GM19468 (cell line): ENCODE results near the gene EPHA2.
"Not testable (repeated sequence)": the region's sequence is repeated elsewhere in the genome, so short reads cannot be mapped to it uniquely, and the experiment has no call there.

Experiments
- ATAC-seq: cut with Tn5 transposase; IDR thresholded peaks from one replicate; pipeline ENCODE4 v1.9.1; 2021; ENCODE audit warnings: mild to moderate bottlenecking, moderate library complexity, moderate number of reproducible peaks; ENCODE audit not compliant: unreplicated experiment; ENCODE audit errors: extremely low read depth

EPHA2 gene

DNA sequence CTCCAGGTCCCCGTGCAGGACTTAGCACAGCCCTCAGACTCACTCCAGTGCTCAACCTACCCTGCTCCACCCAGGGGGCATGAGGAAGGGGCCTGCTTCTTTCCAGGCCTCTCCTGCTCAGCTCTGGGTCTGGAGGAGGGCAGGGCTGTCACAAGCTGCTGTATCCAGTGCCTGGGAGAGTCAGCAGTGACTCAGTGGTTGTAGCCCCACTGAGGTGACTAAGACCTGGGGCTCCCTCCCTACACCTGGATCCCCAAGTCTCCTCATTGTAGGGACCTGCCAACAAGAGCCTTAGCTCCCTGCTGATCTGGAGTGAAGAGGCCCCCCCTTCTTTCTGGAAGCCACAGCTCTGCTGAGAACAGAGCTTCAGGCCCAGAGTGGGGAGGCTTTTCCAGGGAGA lies 46.3 kb downstream of the EPHA2 start:
- ATAC-seq: no peak

DNA sequence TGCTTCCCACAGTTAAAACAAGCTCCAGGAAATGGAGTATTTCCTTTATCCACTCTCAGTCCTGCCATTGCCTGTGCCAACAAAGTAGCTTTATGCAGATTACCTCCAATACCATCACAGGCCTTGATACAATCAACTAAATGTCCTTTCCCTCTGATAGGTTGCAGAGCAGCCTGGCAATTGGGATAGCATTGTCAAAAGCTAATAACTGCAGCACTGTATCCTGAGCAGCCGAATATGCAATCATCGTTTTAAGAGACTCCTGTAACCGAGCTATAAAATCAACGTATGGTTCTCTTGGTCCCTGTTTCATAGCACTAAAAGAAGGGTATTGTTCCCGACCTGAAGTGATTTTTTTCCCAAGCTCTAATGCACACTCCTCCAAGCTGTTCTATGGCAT lies 48.8 kb downstream of the EPHA2 start:
- ATAC-seq: not testable (repeated sequence)

DNA sequence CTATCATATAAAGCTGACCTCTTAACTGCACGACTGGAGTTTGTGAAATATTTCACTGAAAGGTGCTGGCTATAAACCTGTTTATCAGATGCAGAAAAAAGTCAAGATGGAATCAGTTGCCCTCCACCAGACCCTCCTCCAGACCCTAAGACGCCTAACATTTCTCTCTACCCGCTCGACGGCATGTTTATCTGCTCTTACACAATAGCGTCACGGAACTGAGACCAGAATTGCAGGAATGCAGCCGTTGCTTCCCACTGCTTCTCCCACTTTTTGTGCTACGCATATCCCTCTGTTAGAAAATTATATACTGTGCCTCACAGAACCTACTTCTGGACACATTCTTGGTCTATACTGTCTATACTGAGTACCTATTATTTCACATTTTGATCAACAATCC lies 54.2 kb downstream of the EPHA2 start:
- ATAC-seq: no peak

DNA sequence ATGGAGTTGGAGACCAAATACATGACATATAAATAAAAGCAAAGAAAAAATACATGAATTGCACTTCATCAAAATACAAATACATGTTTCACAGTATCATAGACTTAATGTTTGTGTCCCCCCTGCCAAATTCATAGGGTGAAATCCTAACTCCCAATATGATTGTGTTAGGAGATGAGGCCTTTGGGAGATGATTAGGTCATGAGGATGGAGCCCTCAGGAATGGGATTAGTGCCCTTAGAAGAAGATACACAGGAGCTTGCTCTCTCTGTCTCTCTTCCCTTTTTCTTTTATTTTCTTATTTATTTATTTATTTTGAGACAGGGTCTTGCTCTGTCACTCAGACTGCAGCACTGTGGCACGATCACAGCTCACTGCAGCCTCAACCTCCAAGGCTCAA lies 56.5 kb downstream of the EPHA2 start:
- ATAC-seq: no peak

DNA sequence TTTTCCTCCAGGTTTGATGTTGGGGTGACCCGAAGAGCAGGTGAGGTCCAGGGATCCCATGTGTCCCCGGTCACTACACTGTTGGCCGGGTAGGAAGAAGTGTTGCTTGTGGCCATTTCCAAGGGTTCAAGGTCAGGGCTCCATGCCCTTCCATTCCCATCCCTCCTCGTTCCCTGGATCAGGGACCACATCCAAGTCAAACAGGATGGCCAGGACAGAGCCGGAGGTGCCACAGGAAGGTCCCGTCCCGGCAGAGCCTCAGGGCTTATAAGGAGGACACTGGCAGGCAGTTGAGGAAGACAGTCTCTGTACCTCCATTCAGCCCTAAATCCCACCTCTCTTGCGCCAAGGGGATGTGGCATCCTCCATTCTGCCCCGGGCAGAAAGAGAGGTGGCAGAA lies 60.4 kb downstream of the EPHA2 start:
- ATAC-seq: no peak

DNA sequence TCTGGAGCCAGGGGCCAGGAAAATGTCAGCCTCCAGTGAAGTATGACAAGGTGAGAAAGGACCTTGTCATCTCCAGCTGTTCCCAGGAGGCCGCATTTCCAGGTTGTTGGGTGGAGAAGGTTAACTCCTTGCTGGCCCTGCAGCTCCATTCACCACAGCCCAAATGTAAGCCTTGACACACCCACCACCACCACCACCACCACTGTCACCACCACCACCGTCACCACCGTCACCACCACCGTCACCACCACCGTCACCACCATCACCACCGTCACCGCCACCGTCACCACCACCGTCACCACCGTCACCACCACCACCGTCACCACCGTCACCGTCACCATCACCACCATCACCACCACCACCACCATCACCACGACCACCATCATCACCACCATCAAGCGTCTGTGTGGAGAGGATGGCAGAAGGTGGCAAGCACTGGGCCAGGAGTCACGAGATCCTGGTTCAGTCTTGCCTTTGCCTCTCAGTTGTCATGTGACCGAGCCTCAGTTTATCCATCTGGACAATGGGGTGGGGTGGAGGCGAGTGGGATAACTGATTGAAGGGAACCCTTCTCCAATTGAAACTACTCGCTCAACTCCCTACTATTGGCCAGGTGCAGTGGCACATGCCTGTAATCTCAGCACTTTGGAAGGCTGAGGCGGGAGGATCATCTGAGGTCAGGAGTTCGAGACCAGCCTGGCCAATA lies 61.3 kb downstream of the EPHA2 start:
- ATAC-seq: no peak

DNA sequence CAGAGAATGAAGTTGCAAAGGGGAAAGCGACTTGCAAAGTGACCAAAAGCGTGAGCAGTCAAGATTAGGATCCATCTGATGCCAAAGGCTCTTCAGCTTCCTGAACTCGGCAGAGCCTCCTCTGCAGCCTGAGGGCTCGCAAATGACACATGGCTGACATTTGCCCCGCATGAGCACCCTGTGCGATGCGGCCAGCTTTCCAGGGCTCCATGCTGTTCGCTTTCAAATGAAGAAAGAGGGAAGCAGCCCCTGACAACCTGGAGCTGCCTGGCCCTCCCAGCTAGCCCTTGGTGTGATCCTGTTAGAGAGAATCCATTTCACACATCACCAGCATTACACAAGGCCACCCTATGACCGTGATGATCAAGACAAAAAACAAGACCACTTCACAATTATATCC lies 62.3 kb downstream of the EPHA2 start:
- no peak for ATAC-seq

DNA sequence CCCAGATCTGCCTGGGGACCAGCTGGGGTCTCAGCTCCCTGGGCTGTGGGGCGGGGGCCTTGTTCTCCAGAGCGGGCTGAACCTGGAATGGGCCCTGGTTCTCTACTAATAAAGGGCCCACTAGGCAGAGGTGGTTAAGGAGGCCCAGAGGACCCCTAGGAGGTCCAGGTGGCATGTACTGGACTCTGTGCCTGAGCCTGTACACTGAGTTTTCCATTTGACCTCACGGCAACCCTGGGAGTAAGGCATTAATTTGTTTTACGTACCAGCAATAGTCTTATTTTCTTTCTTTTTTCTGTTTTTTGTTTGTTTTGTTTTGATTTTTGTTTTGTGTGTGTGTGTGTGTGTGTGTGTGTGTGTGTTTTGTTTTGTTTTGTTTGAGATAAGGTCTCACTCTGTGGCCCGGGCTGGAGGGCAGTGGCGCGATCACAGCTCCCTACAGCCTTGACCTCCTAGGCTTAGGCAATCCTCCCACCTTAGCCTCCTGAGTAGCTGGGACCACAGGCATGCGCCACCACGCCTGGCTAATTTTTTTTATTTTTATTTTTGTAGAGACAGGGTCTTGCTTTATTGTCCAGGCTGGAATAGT lies 62.9 kb downstream of the EPHA2 start:
- no peak for ATAC-seq

DNA sequence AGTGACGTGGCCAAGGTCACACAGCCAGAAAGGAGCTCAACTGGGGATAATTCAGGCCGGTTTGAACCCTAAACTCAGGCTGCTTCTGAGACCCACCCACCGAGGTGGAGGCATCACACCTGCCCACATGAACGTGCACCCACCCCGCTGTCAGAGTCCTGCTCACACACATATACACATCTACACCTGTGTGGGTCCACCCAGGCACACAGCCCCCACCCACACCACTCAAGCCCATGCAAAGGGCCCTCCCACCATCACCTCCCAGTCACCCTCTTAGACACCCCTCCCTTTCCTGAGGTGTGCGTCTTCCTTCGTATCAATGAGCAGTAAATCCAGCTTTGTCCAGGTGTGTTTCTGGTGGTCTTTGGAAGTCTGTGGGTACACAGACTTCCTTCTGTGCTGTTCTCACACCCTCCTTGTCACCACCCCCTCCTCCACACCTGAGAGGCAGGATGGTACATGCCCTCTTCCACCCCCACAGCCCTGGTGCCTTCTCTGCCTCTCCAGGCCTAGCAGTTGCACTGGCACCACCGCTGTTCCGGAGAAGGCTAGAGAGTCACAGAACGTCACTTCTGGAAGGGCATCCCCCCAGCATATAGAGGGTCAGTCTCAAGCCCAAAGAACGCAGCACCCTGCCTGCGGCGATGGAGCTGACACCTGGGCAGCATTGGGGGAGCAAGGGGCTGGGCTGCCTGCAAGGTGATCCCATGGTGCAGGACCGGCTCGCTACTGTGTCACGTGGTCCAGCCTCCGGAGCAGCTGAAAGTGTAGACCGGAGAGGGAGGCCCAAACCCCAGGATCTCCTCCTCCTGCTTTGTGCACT lies 63.6 kb downstream of the EPHA2 start:
- no peak for ATAC-seq

DNA sequence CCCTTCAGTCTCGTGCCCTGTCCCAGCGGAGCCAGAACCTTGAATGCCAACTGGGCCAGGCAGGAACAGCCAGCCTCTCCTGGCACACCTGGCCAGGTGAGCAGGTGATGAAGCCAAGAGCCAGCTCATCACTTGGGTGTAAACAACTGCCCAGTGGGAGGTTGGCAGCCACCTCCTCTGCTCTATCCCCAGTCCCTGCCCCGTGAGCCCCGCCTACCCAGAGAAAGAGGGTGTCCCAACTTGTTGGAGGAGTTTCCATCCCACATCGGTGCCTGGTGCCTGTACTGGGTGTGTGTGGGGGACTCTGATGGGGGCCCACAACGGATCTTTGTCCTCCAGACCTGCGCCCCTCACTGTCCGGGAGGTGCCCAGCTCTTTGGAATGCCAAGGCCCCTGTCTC lies 64.6 kb downstream of the EPHA2 start:
- no peak for ATAC-seq

DNA sequence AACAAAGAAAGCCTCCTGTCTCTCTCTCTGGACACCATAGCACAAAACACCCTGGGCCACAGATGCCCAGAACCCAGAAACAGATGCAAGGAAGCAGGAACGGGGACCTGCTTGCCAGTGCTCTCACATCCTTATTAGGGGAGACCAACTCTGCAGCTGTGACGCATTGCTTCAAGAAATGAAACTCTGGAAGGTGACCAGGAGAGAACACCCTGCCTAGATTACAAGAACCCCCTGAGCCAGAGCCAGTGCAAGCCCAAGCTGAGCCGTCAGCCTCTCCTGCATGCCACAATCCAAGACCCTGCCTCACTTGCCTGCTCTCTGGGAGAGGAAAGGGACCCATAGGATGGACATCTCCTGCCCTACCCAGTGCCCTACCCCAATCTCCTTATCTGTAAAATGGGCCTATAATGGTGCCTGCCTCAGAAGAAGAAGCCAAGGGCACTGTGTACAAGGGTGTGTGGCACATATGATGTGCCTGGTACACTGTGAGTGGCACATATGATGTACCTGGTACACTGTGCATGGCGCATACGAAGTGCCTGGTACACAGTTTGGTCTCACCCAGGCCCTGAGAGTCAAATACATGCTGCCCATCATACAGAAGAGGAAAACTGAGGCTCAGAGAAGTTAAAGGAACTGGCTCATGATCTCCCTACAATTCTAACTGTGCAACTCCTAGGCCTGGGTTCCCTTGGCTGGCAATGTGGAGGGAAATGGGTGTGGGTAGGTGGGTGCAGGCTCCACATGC lies 65.6 kb downstream of the EPHA2 start:
- ATAC-seq: no peak

DNA sequence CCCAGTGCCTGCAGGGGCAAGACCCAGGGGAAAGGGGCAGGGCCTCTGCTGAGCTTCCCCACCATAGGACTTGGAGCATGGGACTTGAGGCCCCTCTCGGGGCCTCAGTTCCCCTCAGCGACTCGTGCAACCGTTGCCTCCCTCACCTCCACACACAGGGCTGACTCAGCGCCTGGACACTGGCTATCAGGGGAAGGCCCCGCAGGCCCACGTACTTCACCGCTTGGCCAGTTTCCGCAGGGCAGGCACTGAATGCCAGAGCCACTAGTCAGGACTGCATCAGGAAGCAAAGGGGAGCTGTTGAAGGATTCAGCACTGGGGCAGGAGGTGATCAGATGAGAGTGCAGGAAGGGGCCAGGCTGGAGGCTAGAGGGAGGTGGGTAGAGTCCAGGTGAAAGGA lies 66.9 kb downstream of the EPHA2 start:
- ATAC-seq: no peak

DNA sequence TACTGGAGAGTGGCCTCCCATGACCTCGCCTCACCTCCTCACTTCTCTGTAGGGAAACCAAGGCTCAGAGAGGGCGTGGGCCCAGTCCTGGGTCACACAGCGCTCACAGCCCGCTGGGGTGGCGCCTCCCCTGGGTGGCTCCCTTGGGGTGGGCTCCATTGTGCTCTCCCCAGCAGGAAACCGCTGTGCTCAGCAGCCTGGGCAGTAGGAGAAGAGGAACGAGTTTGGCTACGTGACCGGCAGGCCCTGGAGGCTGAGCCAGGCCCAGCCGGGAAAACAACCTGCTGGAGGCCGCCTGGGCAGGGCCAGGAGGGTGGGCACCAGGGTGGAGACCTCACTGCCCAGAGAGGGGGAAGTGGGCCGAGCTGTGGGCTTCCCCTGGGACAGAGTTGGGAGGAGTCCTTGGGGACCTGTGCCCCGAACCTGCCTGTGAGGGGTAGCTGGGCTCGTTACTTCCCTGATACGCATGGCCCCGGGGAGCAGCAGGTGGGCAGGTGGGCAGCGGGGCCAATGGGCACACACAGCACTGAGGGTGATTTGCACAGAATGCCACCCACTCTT lies 67.4 kb downstream of the EPHA2 start:
- no peak for ATAC-seq

DNA sequence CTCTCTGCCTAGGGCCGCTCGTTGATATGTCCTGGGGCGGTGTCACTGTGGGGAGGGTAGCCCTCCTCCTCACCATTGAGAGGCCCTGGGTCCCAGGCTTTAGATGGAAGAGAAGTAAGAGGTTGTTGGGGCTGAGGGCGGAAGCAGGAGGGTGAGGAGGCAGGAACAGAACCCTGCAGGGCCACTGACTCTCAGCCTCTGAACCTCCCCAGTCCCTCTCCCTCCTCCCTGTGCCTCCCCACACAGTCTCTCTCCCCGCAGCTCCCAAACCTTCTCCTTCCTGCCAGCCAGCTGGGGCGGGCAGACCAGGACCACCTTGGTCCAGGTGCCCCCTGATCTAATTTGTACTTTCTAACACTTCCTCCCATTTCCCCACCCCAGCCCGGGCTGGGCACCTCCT lies 68.1 kb downstream of the EPHA2 start:
- ATAC-seq: no peak

DNA sequence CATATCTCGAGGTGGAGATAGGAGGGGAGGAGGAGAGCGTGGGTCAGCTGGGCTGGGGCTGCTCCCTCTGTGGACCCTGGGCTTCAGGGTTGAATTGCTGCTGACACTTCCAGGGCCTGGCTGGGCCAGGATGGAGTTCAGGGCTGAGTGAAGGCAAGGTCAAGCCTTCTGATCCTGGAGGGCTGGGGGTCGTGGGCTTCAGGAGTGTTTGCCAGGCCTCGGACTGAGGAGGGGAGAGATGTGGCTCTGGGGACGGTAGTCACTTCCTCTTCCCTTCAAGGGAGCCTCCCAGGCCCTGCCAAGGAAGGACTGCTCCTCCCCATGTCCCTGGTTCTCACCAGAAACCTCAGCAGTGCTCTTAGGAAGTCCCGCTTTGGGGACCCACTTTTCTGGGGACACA lies 70.3 kb downstream of the EPHA2 start:
- ATAC-seq: no peak

DNA sequence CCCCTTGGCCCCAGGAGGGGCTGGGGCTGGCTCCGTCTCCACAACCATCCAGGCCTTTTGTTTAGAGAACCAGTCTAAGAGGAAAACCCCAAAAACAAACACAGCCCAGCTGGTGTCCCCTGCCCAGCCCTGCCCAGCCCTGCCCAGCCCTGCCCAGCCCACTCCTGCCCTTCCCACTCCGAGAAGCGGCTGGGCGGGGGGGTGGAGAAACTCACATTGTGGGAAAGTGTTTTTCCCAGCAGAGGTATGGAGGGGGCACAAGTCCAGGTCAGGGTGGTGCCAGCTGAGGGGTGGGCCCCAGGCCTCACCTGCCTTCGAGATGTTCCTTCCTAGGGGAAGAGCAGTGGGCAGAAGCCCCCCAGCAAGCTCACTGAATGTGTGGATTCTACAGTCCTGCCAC lies 72.4 kb downstream of the EPHA2 start:
- ATAC-seq: no peak

DNA sequence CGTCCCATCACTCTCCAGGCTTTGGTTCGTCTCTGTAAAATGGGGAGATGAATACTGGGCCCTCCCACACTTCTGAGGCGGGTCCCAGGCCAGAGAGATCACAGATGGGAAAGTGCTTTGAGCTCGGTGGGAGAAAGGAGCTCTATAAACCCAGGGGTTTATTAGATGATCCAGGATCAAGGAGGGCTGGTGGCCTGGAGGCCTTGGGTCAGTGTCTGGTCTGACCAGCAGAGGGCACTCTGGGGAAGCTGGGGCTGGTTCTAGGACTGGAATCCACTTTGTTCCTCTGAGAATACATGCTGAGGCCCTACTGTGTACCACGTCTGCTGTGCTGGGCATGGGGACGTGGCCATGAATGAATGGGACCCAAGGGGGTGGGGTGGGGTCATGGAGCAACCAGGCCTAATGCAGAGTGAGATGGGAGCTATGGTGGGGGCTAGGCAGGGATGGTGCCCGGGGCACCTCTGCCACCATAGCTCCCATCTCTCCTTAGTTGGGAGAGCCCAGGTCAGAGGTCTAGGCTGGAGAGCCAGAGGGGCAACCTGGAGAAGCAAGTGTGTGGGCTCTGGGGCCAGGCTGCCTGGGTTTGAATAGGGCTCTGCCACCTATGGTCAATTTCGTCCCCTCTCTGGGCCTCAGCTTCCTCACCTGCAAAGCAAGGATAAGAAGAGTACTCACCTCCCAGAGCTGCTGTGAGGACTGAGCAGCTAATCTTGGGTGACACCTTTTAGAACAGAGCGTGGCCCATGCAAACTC lies 73.4 kb downstream of the EPHA2 start:
- no peak for ATAC-seq

DNA sequence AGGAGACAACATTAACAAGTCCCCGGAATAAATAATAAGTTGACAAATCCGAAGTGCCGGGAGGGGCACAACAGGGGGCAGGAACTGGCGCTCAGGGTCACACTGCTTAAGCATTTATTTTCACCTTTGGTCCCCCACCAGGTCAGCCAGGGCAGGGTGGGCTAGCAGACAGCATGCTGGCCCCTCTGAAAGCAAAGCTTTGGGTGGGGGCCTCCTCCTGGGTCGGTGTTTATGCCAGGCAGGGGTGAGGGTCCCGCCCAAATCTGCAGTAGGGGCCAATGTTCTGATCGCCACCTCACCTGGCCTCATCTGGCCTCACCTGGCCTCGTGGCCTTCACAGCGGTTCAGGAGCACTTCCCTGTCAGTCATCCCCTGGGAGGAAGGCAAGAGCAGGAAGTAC lies 74.2 kb downstream of the EPHA2 start:
- ATAC-seq: no peak

DNA sequence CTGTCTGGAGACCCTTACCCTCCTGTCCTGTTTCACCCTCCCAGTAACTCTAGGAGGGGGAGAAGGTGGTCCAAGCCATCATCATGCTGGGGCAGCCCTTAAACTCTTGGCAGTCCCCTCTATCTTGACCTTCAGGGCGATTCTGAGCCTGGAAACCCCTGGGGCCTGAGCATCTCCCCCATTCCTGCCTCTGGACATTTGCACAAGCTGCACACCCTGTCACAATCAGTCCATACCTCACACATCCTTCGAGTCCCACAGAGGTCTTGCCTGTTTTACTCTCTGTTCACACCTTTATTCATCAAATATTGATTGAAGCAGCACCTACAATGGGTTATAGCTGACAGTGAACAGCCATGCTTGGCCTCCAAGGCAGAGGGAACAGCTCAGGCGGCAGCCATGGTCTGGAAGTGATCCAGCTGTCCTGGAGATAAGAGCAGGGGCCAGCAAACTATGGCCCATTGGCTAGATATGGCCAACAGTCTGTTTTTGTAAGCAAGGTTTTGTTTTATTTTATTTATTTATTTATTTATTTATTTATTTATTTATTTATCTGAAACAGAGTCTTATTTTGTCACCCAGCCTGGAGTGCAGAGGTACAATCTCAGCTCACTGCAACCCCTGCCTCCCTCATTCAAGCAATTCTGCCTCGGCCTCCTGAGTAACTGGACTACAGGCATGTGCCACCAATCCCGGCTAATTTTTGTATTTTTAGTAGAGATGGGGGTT lies 75.3 kb downstream of the EPHA2 start:
- no peak for ATAC-seq
